ENCODE measurements around the gene MPG.

Gene MPG

GRCh38 chr16:97822-98221 lies 19.8 kb downstream of the MPG start:
- no peak for TF ChIP-seq CTCF (IDR thresholded peaks at IDR 0.05; ENCODE audit: low read depth, low read length)
- H3K4me3 ChIP-seq (replicated peaks in 1 of 2; ENCODE audit: low read depth in 2 of 2, low read length in 2 of 2) = no peak overlapping the region
- DNase-seq (ENCODE audit: low read depth in 2 of 2) = peak in 1 of 2 donors; percentile 26

GRCh38 chr16:100989-101388 lies 23.0 kb downstream of the MPG start:
- no peak for TF ChIP-seq CTCF (IDR thresholded peaks at IDR 0.05; ENCODE audit: low read depth, low read length)
- no peak for DNase-seq (ENCODE audit: low read depth in 2 of 2)
- H3K4me3 ChIP-seq (replicated peaks in 1 of 2; ENCODE audit: low read depth in 2 of 2, low read length in 2 of 2) = no peak overlapping the region

DNA sequence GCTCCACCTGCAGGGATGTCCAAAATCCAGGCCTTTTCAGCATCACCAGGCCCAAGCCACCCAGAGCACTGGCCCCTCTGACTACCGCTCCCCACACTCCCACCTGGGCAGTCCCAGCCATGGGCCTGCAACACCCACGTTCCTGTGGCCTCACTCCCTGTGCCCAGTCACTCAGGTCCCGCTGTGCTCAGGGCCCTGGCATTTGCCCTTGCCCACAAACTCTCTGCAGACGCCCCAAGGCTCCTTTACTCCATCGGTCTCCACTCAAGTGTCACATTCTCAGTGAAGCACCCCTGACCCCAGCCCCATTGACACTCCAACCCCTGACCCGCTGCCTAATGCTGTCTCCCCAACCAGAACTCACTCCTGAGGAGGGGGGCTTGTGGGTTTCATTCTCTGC lies 23.6 kb downstream of the MPG start:
- no peak overlapping the region for H3K4me3 ChIP-seq (replicated peaks in 1 of 2; ENCODE audit: low read depth in 2 of 2, low read length in 2 of 2)
- TF ChIP-seq CTCF (IDR thresholded peaks at IDR 0.05; ENCODE audit: low read depth, low read length) = no peak
- DNase-seq (ENCODE audit: low read depth in 2 of 2) = no peak

DNA sequence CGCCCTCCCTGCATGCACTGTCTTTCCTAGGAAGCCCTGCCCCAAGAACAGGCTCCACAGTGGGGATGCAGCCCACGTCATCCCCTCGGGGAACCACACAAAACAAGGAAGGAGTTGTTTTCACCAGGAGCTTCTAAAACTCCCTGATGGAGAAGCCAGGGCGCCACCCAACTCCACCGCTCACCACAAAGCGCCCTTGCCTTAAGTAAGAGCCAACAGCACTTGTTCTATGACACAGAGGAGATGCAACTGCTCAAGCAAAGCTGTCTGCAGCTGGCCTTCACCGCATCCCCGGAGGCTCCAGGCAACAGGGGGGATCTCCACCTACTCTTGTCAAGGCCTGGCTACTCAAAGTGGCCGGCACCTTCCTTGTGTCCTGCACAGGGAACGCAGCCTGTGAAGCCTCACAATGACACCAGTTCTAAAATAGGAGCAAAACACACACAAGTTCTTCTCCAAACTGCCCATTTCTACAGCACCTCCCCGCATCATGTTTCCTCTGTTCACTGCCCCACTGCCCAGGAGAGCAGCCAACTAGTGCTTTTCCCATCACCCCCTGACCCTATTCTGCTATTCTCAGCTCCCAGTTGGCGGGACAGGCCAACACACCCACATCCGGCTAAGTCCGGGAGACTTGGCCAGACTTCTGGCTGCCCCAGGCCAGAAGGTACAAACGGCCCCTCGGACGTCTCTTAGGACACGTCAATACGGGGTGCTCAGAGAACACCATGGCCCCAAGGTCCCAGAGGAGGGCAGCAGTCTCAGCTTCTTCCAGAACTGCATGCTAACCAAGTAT lies 24.2 kb downstream of the MPG start:
- no peak overlapping the region for H3K4me3 ChIP-seq (replicated peaks in 1 of 2; ENCODE audit: low read depth in 2 of 2, low read length in 2 of 2)
- peak; percentile 77 to 90 for DNase-seq (ENCODE audit: low read depth in 2 of 2)
- TF ChIP-seq CTCF (IDR thresholded peaks at IDR 0.05; ENCODE audit: low read depth, low read length) = no peak

- no peak for TF ChIP-seq CTCF (IDR thresholded peaks at IDR 0.05; ENCODE audit: low read depth, low read length)
- H3K4me3 ChIP-seq (replicated peaks in 1 of 2; ENCODE audit: low read depth in 2 of 2, low read length in 2 of 2) = no peak overlapping the region
- no peak for DNase-seq (ENCODE audit: low read depth in 2 of 2)
These were observed 26.3 kb downstream of the MPG start for GRCh38 chr16:104355-104754.

DNA sequence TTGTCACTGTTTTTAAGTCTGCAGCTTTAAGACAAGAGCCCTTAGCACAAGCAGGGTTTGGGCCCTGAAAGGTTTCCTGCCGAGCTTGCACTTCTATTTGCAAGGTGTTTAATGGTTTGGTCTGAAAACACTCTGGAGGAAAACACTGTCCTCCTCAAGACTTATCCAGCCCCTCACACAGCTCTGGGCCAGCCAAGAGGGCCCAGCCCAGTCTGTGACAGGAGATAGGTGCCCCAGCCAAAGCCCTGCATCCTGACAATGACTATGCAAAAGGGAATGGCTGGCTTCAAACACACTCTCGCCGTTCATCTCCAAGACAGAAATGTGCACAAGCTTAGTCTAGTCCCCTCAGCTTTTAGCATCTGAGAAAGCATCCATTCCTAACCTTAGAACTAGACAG lies 26.9 kb downstream of the MPG start:
- no peak overlapping the region for H3K4me3 ChIP-seq (replicated peaks in 1 of 2; ENCODE audit: low read depth in 2 of 2, low read length in 2 of 2)
- no peak for TF ChIP-seq CTCF (IDR thresholded peaks at IDR 0.05; ENCODE audit: low read depth, low read length)
- no peak for DNase-seq (ENCODE audit: low read depth in 2 of 2)

GRCh38 chr16:105521-105920 lies 27.5 kb downstream of the MPG start:
- no peak for TF ChIP-seq CTCF (IDR thresholded peaks at IDR 0.05; ENCODE audit: low read depth, low read length)
- H3K4me3 ChIP-seq (replicated peaks in 1 of 2; ENCODE audit: low read depth in 2 of 2, low read length in 2 of 2) = no peak overlapping the region
- no peak for DNase-seq (ENCODE audit: low read depth in 2 of 2)

Measured in cardiac fibroblast (primary cell).